Liver (tissue), 9 donors: ENCODE results near the gene FIG4. TPM values are rescaled to one million over a fixed set of nuclear protein-coding genes. Genes with fewer than 3 reads are reported as not detected.

Source experiments
- DNase-seq: peaks from one replicate; pipeline ENCODE4 v3.0.0-alpha.2; 2017; ENCODE audit warnings: low spot score
- H3K27ac ChIP-seq, 2 donors: one replicate each; pipeline ENCODE4 v1.7.0; 2013; ENCODE audit warnings: inconsistent platforms in 2 of 2, low read length in 2 of 2, control low read depth in 1 of 2, low read depth in 1 of 2, mild to moderate bottlenecking in 1 of 2
- H3K27me3 ChIP-seq, 4 donors: one replicate each; pipeline versions ENCODE4 v1.6.1 to v1.7.0; 2013; ENCODE audit warnings: low read length in 3 of 4, inconsistent platforms in 1 of 4, mild to moderate bottlenecking in 1 of 4, moderate library complexity in 1 of 4; ENCODE audit not compliant: control insufficient read depth in 4 of 4, insufficient read depth in 4 of 4
- H3K36me3 ChIP-seq, 4 donors: one replicate each; pipeline versions ENCODE4 v1.6.1 to v1.7.0; 2013; ENCODE audit warnings: low read length in 3 of 4, mild to moderate bottlenecking in 3 of 4, low read depth in 1 of 4, moderate library complexity in 1 of 4; ENCODE audit not compliant: control insufficient read depth in 4 of 4, insufficient read depth in 3 of 4
- H3K4me1 ChIP-seq, 4 donors: one replicate each; pipeline versions ENCODE4 v1.6.1 to v1.7.0; 2013; ENCODE audit warnings: low read length in 3 of 4, mild to moderate bottlenecking in 3 of 4, moderate library complexity in 1 of 4; ENCODE audit not compliant: control insufficient read depth in 4 of 4, insufficient read depth in 4 of 4
- H3K4me3 ChIP-seq, 3 donors: one replicate each; pipeline versions ENCODE4 v1.6.1 to v1.7.0; 2013; ENCODE audit warnings: low read length in 3 of 3, control low read depth in 1 of 3, low read depth in 1 of 3, mild to moderate bottlenecking in 1 of 3
- H3K9ac ChIP-seq, 2 donors: one replicate each; pipeline ENCODE4 v1.7.0; 2013; ENCODE audit warnings: low read length in 2 of 2, mild to moderate bottlenecking in 2 of 2, moderate library complexity in 2 of 2, control low read depth in 1 of 2, low read depth in 1 of 2
- H3K9me3 ChIP-seq, 4 donors: one replicate each; pipeline versions ENCODE4 v1.6.1 to v1.7.0; 2013; ENCODE audit warnings: low read length in 3 of 4; ENCODE audit not compliant: control insufficient read depth in 4 of 4
- EGR1 ChIP-seq, 2 donors: IDR thresholded peaks; 2 replicates each; pipeline ENCODE4 v1.6.1; 2016 to 2018; ENCODE audit warnings: antibody characterized with exemption in 2 of 2, low read depth in 2 of 2
- FOXA2 ChIP-seq: IDR thresholded peaks from 2 replicates; pipeline ENCODE4 v1.6.1; 2016; ENCODE audit warnings: antibody characterized with exemption
- GABPA ChIP-seq, 2 donors: IDR thresholded peaks in 1 of 2; conservative IDR thresholded peaks in 1 of 2; 2 replicates each; pipeline ENCODE4 v1.6.1; 2016; ENCODE audit warnings: antibody characterized with exemption in 2 of 2, mild to moderate bottlenecking in 1 of 2, moderate library complexity in 1 of 2
- HNF4A ChIP-seq, 2 donors: conservative IDR thresholded peaks; 2 replicates each; pipeline ENCODE4 v1.6.1; 2016; ENCODE audit warnings: antibody characterized with exemption in 2 of 2, mild to moderate bottlenecking in 2 of 2
- HNF4G ChIP-seq: IDR thresholded peaks from 2 replicates; pipeline ENCODE4 v1.6.1; 2016; ENCODE audit warnings: antibody characterized with exemption
- JUND ChIP-seq, 2 donors: IDR thresholded peaks; 2 replicates each; pipeline ENCODE4 v1.6.1; 2016; ENCODE audit warnings: antibody characterized with exemption in 2 of 2
- NR2F2 ChIP-seq: IDR thresholded peaks from 2 replicates; pipeline ENCODE4 v1.6.1; 2016; ENCODE audit warnings: antibody characterized with exemption
- RAD21 ChIP-seq, 2 donors: IDR thresholded peaks; 2 replicates each; pipeline ENCODE4 v1.6.1; 2016; ENCODE audit warnings: antibody characterized with exemption in 2 of 2, mild to moderate bottlenecking in 2 of 2
- RXRA ChIP-seq, 2 donors: IDR thresholded peaks; 2 replicates each; pipeline ENCODE4 v1.6.1; 2017 to 2018; ENCODE audit warnings: antibody characterized with exemption in 2 of 2, mild to moderate bottlenecking in 1 of 2
- SP1 ChIP-seq: IDR thresholded peaks from 2 replicates; pipeline ENCODE4 v1.6.1; 2018; ENCODE audit warnings: antibody characterized with exemption, mild to moderate bottlenecking
- YY1 ChIP-seq: IDR thresholded peaks from 2 replicates; pipeline ENCODE4 v1.6.1; 2016; ENCODE audit warnings: antibody characterized with exemption, mild to moderate bottlenecking
- WGBS: extraction: QIAGEN DNeasy Blood & Tissue Kit; methylation state at CpG from one replicate; pipeline ENCODE4 v1.1.7; 2013; 5-methylcytosine and 5-hydroxymethylcytosine counted together
- polyA plus RNA-seq, 2 donors: library from polyadenylated mRNA; stranded (reverse) in 1 of 2; unstranded in 1 of 2; fragments of 200-250 nt in 1 of 2; fragments of >200 nt in 1 of 2; fragmentation: Nextera tagmentation in 1 of 2; extraction: Ambion mirVana in 1 of 2; gene quantifications; one replicate each; pipeline versions ENCODE4 v1.2.1 to v1.2.3, GENCODE V29; 2013 to 2015
- total RNA-seq, 2 donors: library from RNA; depleted of rRNA; stranded (reverse); fragments of >200 nt; gene quantifications; one replicate each; pipeline ENCODE4 v1.2.3, GENCODE V29; 2014
- TF ChIP-seq, protein P1 (sequence below): IDR thresholded peaks from 2 replicates; pipeline ENCODE4 v1.6.1; 2016; ENCODE audit warnings: antibody characterized with exemption
- TF ChIP-seq, protein P2 (sequence below): fragments of 150-350 bp; IDR thresholded peaks from 2 replicates; pipeline ENCODE4 v1.5.1; 2017; ENCODE audit warnings: improper control_type of control experiment, low read depth, low read length; ENCODE audit not compliant: missing input control
- TF ChIP-seq, protein P3 (sequence below): IDR thresholded peaks from 2 replicates; pipeline ENCODE4 v1.6.1; 2016; ENCODE audit warnings: antibody characterized with exemption
- TF ChIP-seq, protein P4 (sequence below): IDR thresholded peaks from 2 replicates; pipeline ENCODE4 v1.6.1; 2016; ENCODE audit warnings: antibody characterized with exemption
- TF ChIP-seq, protein P5 (sequence below): IDR thresholded peaks from 2 replicates; pipeline ENCODE4 v1.6.1; 2016; ENCODE audit warnings: antibody characterized with exemption, mild to moderate bottlenecking
- donor health status: healthy.
- donor health status: healthy.
- donor health status: healthy.
- donor health status: healthy.
- donor health status: healthy.

The FIG4 gene
- total and polyA plus RNA-seq, 4 donors: 3.4 to 8.7 (median 4.6) TPM

DNA sequence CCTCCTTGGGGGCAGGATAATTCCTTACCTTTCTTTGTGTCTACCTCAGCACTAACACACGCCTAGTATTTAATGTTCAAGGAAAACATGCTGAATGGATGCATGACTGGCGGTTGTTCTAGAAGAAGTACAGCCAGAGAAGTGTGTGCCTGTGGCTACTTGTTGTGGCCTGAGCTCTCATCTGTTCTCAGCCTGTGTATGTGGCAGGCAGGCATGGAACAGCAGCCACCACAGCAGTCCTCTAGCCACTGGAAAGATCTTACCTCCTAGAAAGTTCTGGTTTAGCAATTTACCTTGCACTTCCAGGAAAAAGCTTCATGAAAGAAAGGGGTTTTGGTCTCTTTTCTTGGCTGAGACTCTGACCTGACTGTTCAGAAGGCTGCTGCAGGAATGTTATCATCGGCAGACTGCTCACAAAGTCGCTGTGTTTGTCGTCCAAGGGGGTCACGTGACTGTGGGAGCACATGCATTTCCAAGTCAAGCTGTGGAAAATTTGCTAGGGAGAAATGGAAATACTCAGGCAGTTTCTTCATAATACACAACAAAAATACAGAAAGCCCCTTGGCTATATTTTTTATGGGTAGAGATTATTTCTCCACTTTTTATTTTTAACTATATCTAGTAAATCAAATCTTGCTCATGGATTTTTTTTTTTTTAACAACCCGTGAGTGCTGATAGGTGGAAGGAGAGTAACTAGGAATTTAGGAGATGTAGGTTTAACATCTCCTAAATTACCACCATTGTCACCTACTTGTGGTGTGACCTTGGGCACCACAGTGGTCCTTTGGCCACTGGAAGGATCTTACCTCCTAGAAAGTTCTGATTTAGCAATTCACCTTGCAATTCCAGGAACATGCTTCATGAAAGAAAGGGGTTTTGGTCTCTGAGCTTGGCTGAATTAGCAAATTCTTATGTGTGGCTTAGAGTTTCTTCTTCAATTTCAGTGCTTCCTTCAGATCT, 176.2 kb downstream of the FIG4 start:
- Histone ChIP-seq H3K27me3 (peaks cover 0 to 12% (median 0%) of the 10 kb centered on the region in 4 donors), H3K9me3 (no peaks in the 10 kb centered on the region), H3K27ac (no peak overlapping the region), H3K4me1 (no peaks in the 10 kb centered on the region), H3K36me3 (no peaks in the 10 kb centered on the region), H3K9ac (no peak overlapping the region), H3K4me3 (no peak overlapping the region)
- TF ChIP-seq, protein P1, sequence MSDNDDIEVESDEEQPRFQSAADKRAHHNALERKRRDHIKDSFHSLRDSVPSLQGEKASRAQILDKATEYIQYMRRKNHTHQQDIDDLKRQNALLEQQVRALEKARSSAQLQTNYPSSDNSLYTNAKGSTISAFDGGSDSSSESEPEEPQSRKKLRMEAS: no peak
- no peak for TF ChIP-seq JUND (IDR thresholded peaks at IDR 0.05)
- TF ChIP-seq, protein P2, sequence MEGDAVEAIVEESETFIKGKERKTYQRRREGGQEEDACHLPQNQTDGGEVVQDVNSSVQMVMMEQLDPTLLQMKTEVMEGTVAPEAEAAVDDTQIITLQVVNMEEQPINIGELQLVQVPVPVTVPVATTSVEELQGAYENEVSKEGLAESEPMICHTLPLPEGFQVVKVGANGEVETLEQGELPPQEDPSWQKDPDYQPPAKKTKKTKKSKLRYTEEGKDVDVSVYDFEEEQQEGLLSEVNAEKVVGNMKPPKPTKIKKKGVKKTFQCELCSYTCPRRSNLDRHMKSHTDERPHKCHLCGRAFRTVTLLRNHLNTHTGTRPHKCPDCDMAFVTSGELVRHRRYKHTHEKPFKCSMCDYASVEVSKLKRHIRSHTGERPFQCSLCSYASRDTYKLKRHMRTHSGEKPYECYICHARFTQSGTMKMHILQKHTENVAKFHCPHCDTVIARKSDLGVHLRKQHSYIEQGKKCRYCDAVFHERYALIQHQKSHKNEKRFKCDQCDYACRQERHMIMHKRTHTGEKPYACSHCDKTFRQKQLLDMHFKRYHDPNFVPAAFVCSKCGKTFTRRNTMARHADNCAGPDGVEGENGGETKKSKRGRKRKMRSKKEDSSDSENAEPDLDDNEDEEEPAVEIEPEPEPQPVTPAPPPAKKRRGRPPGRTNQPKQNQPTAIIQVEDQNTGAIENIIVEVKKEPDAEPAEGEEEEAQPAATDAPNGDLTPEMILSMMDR: no peak
- TF ChIP-seq HNF4A (conservative IDR thresholded peaks at IDR 0.05): no peak
- TF ChIP-seq, protein P3, sequence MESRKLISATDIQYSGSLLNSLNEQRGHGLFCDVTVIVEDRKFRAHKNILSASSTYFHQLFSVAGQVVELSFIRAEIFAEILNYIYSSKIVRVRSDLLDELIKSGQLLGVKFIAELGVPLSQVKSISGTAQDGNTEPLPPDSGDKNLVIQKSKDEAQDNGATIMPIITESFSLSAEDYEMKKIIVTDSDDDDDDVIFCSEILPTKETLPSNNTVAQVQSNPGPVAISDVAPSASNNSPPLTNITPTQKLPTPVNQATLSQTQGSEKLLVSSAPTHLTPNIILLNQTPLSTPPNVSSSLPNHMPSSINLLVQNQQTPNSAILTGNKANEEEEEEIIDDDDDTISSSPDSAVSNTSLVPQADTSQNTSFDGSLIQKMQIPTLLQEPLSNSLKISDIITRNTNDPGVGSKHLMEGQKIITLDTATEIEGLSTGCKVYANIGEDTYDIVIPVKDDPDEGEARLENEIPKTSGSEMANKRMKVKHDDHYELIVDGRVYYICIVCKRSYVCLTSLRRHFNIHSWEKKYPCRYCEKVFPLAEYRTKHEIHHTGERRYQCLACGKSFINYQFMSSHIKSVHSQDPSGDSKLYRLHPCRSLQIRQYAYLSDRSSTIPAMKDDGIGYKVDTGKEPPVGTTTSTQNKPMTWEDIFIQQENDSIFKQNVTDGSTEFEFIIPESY: no peak
- no peak for TF ChIP-seq HNF4G
- no peak for TF ChIP-seq RXRA (IDR thresholded peaks at IDR 0.05)
- WGBS: 32% methylated on average over 7 of the region's 7 CpGs
- no peak for DNase-seq

DNA sequence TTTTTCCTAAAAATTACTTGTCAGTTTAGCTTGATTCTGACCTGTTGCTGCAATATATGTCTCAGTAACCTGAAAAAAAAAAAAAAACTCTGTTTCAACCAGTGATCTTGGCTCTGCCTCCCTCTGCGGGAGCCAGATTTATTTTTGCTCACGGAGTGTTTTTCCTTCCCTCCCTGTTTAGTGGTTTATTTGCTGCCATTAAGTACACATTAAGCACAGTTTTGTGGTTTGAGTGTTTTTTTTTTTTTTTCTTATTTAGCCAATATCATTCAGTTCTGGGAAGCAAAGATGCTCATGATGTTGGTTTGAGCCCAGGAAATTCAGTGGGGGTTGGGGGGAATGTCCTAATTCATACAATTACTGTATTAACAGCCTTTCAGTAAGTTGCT, 176.9 kb downstream of the FIG4 start:
- H3K27ac ChIP-seq: no peak overlapping the region
- H3K9ac ChIP-seq: no peak overlapping the region
- peaks cover 0 to 12% (median 0%) of the 10 kb centered on the region in 4 donors for H3K27me3 ChIP-seq
- WGBS: 23% methylated on average over 2 of the region's 2 CpGs
- H3K9me3 ChIP-seq: no peaks in the 10 kb centered on the region
- no peak for DNase-seq
- H3K4me3 ChIP-seq: no peak overlapping the region
- no peaks in the 10 kb centered on the region for H3K36me3 ChIP-seq
- no peak for TF ChIP-seq YY1
- TF ChIP-seq HNF4G: no peak
- no peak for TF ChIP-seq HNF4A (conservative IDR thresholded peaks at IDR 0.05)
- TF ChIP-seq, protein P1: no peak
- TF ChIP-seq GABPA (IDR thresholded peaks at IDR 0.05 in 1 of 2, conservative IDR thresholded peaks at IDR 0.05 in 1 of 2): no peak
- TF ChIP-seq, protein P2: no peak
- no peak for TF ChIP-seq RAD21 (IDR thresholded peaks at IDR 0.05)
- TF ChIP-seq, protein P4, sequence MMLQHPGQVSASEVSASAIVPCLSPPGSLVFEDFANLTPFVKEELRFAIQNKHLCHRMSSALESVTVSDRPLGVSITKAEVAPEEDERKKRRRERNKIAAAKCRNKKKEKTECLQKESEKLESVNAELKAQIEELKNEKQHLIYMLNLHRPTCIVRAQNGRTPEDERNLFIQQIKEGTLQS: no peak
- no peak for TF ChIP-seq RXRA (IDR thresholded peaks at IDR 0.05)
- TF ChIP-seq, protein P5, sequence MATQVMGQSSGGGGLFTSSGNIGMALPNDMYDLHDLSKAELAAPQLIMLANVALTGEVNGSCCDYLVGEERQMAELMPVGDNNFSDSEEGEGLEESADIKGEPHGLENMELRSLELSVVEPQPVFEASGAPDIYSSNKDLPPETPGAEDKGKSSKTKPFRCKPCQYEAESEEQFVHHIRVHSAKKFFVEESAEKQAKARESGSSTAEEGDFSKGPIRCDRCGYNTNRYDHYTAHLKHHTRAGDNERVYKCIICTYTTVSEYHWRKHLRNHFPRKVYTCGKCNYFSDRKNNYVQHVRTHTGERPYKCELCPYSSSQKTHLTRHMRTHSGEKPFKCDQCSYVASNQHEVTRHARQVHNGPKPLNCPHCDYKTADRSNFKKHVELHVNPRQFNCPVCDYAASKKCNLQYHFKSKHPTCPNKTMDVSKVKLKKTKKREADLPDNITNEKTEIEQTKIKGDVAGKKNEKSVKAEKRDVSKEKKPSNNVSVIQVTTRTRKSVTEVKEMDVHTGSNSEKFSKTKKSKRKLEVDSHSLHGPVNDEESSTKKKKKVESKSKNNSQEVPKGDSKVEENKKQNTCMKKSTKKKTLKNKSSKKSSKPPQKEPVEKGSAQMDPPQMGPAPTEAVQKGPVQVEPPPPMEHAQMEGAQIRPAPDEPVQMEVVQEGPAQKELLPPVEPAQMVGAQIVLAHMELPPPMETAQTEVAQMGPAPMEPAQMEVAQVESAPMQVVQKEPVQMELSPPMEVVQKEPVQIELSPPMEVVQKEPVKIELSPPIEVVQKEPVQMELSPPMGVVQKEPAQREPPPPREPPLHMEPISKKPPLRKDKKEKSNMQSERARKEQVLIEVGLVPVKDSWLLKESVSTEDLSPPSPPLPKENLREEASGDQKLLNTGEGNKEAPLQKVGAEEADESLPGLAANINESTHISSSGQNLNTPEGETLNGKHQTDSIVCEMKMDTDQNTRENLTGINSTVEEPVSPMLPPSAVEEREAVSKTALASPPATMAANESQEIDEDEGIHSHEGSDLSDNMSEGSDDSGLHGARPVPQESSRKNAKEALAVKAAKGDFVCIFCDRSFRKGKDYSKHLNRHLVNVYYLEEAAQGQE: no peak
- no peak for TF ChIP-seq FOXA2
- TF ChIP-seq SP1: no peak
- no peak for TF ChIP-seq NR2F2
- TF ChIP-seq EGR1 (IDR thresholded peaks at IDR 0.05; ENCODE audit: low read depth in 2 of 2): no peak
- H3K4me1 ChIP-seq: no peaks in the 10 kb centered on the region
